Measurements from ENCODE around the gene RIN1. TPM values are rescaled to one million over a fixed set of nuclear protein-coding genes. Genes with fewer than 3 reads are reported as not detected.
"Not testable (repeated sequence)": the region's sequence is repeated elsewhere in the genome, so short reads cannot be mapped to it uniquely, and the experiment has no call there.

The RIN1 gene
- total RNA-seq, 1 experiment from 2014 or later: 5.4 TPM

- not testable (repeated sequence) for H2BK120ac ChIP-seq (ENCODE audit: low read depth, low read length, poor library complexity, severe bottlenecking); H2BK15ac ChIP-seq (ENCODE audit: low read depth, low read length); H4K20me1 ChIP-seq (ENCODE audit: control insufficient read depth, insufficient read depth, insufficient read length); H2BK20ac ChIP-seq (ENCODE audit: low read depth, low read length, poor library complexity, severe bottlenecking); H3K18ac ChIP-seq (ENCODE audit: insufficient read length, low read depth, low read length); H3K79me1 ChIP-seq (ENCODE audit: insufficient read depth, low read depth, low read length, poor library complexity, severe bottlenecking); H4K5ac ChIP-seq (ENCODE audit: insufficient read length, low read depth, low read length); H3K4me2 ChIP-seq (ENCODE audit: insufficient read depth, insufficient read length, low read length); H4K91ac ChIP-seq (ENCODE audit: insufficient read length, low read depth, low read length); H3K79me2 ChIP-seq (ENCODE audit: insufficient read depth, low read length); DNase-seq; H4K8ac ChIP-seq (replicated peaks; ENCODE audit: insufficient read length, low read depth, low read length); H3K27ac ChIP-seq (ENCODE audit: insufficient read length, low read depth, low read length); H3K56ac ChIP-seq (ENCODE audit: insufficient read length, low read depth, low read length); H3K27me3 ChIP-seq (ENCODE audit: insufficient read depth, low read length); H3K14ac ChIP-seq (ENCODE audit: insufficient read depth, low read length); H3K23me2 ChIP-seq (ENCODE audit: insufficient read length, low read depth, low read length, poor library complexity, severe bottlenecking); H2BK5ac ChIP-seq (ENCODE audit: insufficient read length, low read length); H3T11ph ChIP-seq (ENCODE audit: low read length); H3K23ac ChIP-seq (ENCODE audit: insufficient read length, low read depth, low read length); H3K27ac Mint-ChIP-seq; H2AK5ac ChIP-seq (ENCODE audit: insufficient read length, low read length); H3K4me1 ChIP-seq (ENCODE audit: insufficient read depth, low read length); H3K4ac ChIP-seq (ENCODE audit: low read depth, low read length); H3K9me3 ChIP-seq (ENCODE audit: control insufficient read depth, low read depth, low read length); H3K4me3 Mint-ChIP-seq; H2BK12ac ChIP-seq (ENCODE audit: insufficient read length, low read depth, low read length); H3K9ac ChIP-seq (ENCODE audit: extremely low read depth, insufficient read length, low read length); H2AFZ ChIP-seq (ENCODE audit: low read length)
- Mint-ChIP-seq H3K9me3 (peaks cover 14 to 20% of the 10 kb centered on the region in 2 experiments), H3K27me3 (ENCODE audit: low read depth) (peaks cover 20% of the 10 kb centered on the region), H3K4me1 (peaks cover 21 to 28% of the 10 kb centered on the region in 2 experiments), H3K36me3 (ENCODE audit: insufficient read depth in 1 of 3, low read depth in 3 of 3) (peaks cover 8 to 18% (median 16%) of the 10 kb centered on the region in 3 experiments)
- WGBS (ENCODE audit: extremely low coverage, insufficient read length, low lambda C conversion rate): no CpG with 5 or more reads among the region's 2 CpGs
These were observed 15.9 kb downstream of the RIN1 start for GRCh38 chr11:66320289-66320688.

All from H9 (cell line).